Lower leg skin (tissue), 4 donors: ENCODE results near the gene RAMAC. TPM values are rescaled to one million over a fixed set of nuclear protein-coding genes. Genes with fewer than 3 reads are reported as not detected.

Experiments
- DNase-seq, 2 donors: peaks; one replicate each; pipeline ENCODE4 v3.0.0-alpha.2; 2019; ENCODE audit warnings: low spot score in 2 of 2
- H3K4me3 ChIP-seq: fragments of 200-600 bp; sonication (generic); 2 replicates; pipeline ENCODE4 v1.5.1; 2017; ENCODE audit warnings: mild to moderate bottlenecking, low read depth; ENCODE audit not compliant: poor library complexity, severe bottlenecking
- POLR2A ChIP-seq, 2 donors: fragments of 450-650 bp; IDR thresholded peaks; one replicate each; pipeline ENCODE4 v1.6.1; 2016 to 2017; ENCODE audit warnings: antibody characterized with exemption in 2 of 2, mild to moderate bottlenecking in 1 of 2, moderate library complexity in 1 of 2
- WGBS, 2 donors: methylation state at CpG; one replicate each; pipeline ENCODE4 v1.1.5; 2018; 5-methylcytosine and 5-hydroxymethylcytosine counted together
- intact Hi-C: fragments of 100-400 bp; cut with DNase I; formaldehyde crosslinking; loops from one replicate; pipeline ENCODE4 v1.15.0; 2023; ENCODE audit warnings: low total_unique reads
- total RNA-seq, 4 donors: library from RNA; depleted of rRNA; stranded (reverse); fragments of >200 nt; gene quantifications; one replicate each; pipeline ENCODE4 v1.1.0, GENCODE V29; 2016
- TF ChIP-seq, protein P1 (sequence below), 3 donors: fragments of 450-650 bp; IDR thresholded peaks; one replicate each; pipeline ENCODE4 v1.5.1; 2016; ENCODE audit warnings: antibody characterized with exemption in 3 of 3, mild to moderate bottlenecking in 3 of 3, moderate library complexity in 2 of 3

Gene RAMAC
- total RNA-seq, 4 donors from 2014 or later: 26.5 to 32.1 (median 29.5) TPM

DNA sequence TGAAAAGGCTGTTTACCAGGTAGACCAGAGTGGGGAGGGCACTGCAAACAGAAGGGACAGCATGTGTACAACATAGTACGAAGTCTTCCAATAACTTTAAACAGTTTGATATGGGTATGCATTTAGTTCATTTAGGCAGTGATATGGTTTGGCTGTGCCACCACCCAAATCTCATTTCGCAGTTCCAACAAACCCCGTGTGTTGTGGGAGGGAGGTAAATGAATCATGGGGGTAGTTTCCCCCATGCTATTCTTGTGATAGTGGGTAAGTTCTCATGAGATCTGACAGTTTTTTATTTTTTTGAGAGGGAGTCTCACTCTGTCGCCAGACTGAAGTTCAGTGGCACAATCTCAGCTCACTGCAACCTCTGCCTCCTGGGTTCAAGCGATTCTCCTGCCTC, 7.6 kb upstream of the RAMAC start:
- WGBS, 2 donors: 94 to 96% methylated on average over 5 of the region's 5 CpGs
- no peak for DNase-seq
- H3K4me3 ChIP-seq: no peak overlapping the region
- intact Hi-C loops: no loop called here
- TF ChIP-seq, protein P1, sequence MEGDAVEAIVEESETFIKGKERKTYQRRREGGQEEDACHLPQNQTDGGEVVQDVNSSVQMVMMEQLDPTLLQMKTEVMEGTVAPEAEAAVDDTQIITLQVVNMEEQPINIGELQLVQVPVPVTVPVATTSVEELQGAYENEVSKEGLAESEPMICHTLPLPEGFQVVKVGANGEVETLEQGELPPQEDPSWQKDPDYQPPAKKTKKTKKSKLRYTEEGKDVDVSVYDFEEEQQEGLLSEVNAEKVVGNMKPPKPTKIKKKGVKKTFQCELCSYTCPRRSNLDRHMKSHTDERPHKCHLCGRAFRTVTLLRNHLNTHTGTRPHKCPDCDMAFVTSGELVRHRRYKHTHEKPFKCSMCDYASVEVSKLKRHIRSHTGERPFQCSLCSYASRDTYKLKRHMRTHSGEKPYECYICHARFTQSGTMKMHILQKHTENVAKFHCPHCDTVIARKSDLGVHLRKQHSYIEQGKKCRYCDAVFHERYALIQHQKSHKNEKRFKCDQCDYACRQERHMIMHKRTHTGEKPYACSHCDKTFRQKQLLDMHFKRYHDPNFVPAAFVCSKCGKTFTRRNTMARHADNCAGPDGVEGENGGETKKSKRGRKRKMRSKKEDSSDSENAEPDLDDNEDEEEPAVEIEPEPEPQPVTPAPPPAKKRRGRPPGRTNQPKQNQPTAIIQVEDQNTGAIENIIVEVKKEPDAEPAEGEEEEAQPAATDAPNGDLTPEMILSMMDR (IDR thresholded peaks at IDR 0.05): no peak
- TF ChIP-seq POLR2A (IDR thresholded peaks at IDR 0.05): no peak

DNA sequence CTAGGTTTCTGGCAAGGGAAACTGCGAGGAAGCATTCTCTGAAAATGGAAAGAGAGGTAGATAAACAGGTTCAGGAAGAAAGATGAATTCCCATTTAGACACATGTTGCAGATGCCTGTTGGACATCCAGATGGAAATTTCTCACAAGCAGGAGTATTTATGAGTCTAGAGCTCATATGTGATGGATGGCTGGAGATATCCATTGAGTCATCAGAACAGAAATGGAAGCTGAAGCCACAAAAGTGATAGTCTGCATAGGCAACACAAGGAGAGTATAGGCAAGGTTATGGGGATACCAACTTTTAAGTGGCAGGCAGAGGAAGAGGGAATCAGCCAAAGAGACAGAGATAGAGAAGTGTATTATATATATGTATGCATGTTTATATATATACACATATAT, 6.3 kb upstream of the RAMAC start:
- intact Hi-C loops: no loop called here
- no peak for DNase-seq
- no peak overlapping the region for H3K4me3 ChIP-seq
- 87 to 94% methylated on average over 1 of the region's 1 CpG for WGBS, 2 donors
- no peak for TF ChIP-seq POLR2A (IDR thresholded peaks at IDR 0.05)
- TF ChIP-seq, protein P1 (IDR thresholded peaks at IDR 0.05): no peak

- 44 to 57% methylated on average over 2 of the region's 2 CpGs for WGBS, 2 donors
- TF ChIP-seq, protein P1 (IDR thresholded peaks at IDR 0.05): no peak
- TF ChIP-seq POLR2A (IDR thresholded peaks at IDR 0.05): no peak
- no peak overlapping the region for H3K4me3 ChIP-seq
- no peak for DNase-seq
- intact Hi-C loops: no loop called here
Observed at GRCh38 chr15:82980981-82981380, 5.0 kb upstream of the RAMAC start.

GRCh38 chr15:82986442-82986780, 401 bp downstream of the RAMAC start:
- no peak for TF ChIP-seq POLR2A (IDR thresholded peaks at IDR 0.05)
- TF ChIP-seq, protein P1 (IDR thresholded peaks at IDR 0.05): no peak
- 0 to 2% methylated on average over 11 to 12 of the region's 12 CpGs for WGBS, 2 donors
- intact Hi-C loops: no loop called here
- DNase-seq: no peak
- peak overlapping the region; percentile 53 for H3K4me3 ChIP-seq

GRCh38 chr15:82992436-82992998, 6.5 kb downstream of the RAMAC start:
- no peak overlapping the region for H3K4me3 ChIP-seq
- 88 to 94% methylated on average over 3 of the region's 3 CpGs for WGBS, 2 donors
- no peak for DNase-seq
- TF ChIP-seq POLR2A (IDR thresholded peaks at IDR 0.05): no peak
- TF ChIP-seq, protein P1 (IDR thresholded peaks at IDR 0.05): no peak
- intact Hi-C loops: no loop called here

GRCh38 chr15:82993144-82993543, 7.1 kb downstream of the RAMAC start:
- intact Hi-C loops: no loop called here
- DNase-seq: no peak
- no peak overlapping the region for H3K4me3 ChIP-seq
- no peak for TF ChIP-seq POLR2A (IDR thresholded peaks at IDR 0.05)
- TF ChIP-seq, protein P1 (IDR thresholded peaks at IDR 0.05): no peak
- 73 to 78% methylated on average over 4 of the region's 4 CpGs for WGBS, 2 donors
